HS-27A (cell line): Measurements from ENCODE around the gene CTDSP2.
"Not testable (repeated sequence)": the region's sequence is repeated elsewhere in the genome, so short reads cannot be mapped to it uniquely, and the experiment has no call there.

Source experiments
- DNase-seq: peaks from one replicate; pipeline ENCODE4 v3.0.0-alpha.2; 2012; ENCODE audit warnings: low read depth, missing footprints

CTDSP2 gene

DNA sequence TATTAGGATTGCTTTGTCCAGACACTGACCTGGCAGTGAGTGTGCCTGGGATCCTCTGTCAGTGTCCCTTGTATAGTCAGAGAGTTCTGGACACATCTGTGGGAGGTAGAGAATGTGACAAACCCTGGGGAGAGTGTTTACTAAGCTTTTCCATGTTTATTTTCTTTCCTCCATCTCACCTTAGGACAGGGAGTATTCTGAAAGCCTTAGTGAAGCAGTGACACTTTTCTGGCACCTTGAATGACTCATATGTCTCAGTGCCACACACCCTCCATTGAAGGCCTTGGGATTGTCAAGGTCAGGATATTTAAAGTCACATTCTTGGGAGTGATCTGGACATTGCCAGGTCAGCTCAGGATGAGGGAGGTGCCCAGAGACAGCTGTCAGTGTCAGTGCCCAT is 34.9 kb upstream of the CTDSP2 start:
- no peak for DNase-seq

DNA sequence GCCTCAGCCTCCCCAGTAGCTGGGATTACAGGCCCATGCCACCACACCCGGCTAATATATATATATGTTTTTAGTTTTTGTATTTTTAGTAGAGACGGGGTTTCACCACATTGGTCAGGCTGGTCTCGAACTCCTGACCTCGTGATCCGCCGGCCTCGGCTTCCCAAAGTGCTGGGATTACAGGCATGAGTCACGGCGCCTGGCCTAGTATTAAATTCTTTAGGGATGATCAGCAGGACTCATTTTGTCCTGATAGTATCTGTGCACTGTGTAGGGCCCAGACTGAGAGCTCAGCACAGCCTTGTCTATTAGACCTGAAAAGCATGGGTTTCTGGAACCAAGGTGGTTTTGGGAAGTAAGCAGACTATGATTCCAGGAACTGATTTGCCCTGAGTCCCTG is 34.5 kb upstream of the CTDSP2 start:
- not testable (repeated sequence) for DNase-seq

- no peak for DNase-seq
Measured at GRCh38 chr12:57877876-57878275, 31.3 kb upstream of the CTDSP2 start.

DNA sequence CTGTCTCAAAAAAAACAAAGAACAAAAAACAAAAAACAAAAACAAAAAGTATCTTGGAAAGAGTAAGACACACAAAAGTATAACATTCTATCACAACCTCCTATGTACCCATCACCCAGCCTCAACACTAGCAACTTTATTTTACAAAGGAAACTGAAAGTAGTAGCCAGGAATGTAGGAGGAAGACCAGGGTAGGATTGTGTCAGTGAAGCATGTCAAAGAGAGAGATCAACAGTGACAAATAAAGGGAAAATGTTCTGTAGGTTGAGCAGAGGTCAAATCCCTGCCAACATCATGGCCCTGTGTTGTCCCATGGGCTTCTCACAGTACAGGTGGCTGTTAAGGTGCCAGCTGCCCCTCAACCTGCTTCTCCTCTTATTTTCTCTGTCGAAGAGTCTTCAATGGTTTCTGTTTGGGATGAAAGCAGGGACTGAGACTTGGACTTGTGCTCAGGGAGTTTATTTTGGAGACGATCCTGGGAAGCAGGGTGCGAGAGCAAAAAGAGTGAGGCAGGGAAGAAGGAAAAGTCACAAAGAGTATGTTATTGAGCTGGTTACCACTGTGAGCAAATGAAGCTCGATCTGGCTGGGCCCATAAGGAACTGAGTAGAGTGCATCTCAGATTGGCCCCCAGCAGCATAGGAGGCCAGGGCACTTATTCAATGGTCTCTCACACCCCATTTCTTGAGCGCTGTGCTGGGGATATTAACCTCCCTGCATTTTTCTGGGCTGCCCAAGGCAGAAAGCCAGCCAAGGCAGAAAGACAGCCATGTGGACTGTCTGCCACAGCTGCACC is 29.4 kb upstream of the CTDSP2 start:
- no peak for DNase-seq

GRCh38 chr12:57874166-57875108 is 27.9 kb upstream of the CTDSP2 start:
- DNase-seq, result no peak

- DNase-seq, result no peak
Measured at GRCh38 chr12:57872362-57872761, 25.8 kb upstream of the CTDSP2 start.

DNA sequence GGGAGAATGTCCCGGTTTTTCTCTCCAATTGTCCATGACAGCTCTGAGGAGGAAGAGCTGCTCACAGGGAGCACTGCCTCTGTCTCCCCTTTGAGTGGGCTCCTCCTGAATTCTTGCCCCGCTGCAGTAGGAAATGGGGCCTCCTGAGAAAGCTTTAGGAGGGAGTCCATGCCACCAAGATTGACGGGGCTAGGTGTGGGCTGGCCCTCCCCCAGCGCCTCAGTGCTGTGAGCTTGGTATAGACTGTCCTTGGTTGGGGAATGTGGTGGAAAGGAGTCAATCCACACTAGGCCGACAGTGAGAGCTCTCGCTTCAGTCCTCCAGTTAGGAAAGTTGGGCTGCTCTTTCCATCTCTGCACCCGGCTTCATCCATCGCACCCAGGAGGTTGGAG is 23.4 kb upstream of the CTDSP2 start:
- no peak for DNase-seq

DNA sequence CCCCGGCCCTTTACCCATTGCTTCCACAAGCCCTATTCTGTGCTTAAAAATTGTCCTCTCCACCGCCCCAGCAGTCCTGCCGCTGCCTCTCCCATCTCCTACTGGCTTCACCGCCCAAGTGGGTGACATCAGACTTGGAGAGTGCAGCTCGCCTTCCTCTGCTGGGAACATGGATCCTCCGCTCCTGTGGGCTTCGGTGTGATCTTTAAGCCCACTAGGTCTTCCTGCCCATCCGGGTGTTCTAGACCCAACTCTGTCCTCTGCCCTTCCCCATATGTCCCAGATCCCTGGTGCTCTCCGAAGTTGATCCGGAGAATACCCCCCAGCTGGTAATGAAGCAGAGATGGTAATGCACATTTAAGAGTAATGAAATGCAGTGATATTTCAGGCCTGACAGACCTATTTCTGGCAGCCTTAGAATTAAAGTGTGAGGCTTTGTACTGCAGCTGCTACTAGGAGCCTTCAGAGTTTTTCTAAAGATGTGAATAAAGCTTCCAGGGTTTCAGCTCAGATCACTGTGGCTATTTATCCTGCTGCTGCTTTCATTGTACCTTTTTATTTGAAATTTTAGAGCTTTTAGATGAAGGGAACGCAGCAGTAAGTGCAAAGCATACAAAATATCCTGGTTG is 22.9 kb upstream of the CTDSP2 start:
- no peak for DNase-seq

DNA sequence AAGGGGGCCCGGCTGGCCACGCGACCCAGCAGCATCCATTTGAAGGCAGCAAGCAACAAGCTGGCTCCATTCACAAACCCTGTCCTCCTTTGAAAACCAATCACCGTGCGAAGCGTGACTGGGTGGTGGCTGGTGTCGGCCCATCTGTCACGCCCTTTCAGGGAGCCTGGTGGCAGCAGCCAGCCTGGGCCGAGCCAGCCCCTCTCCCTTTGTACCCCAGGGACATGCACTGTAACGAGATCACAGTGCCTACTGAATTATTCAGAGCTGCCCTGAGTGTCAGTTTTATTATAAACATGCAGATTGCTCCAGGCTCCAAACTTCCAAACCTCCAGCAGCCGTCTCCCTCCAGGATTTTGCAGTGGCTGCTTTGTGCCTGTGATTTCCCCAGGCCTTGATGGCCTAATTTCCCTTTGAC is 22.3 kb upstream of the CTDSP2 start:
- no peak for DNase-seq

DNA sequence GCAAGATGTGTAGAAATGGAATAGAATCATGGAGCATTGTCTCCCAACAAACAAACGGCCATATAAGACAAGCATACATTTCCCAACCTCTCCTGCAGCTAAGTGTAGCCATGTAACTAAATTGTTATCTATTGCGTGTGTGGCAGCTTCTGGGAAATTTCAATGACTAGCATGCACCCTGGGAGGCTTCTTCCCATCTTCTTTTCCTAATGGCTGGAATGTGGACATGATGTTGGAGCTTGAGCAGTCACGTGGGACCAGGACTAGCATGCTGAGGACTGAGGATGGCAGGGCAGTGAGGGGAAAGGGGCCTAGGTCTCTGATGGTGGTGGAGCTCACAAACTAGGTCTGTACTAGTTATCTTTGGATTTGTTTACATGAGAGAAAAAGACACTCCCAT is 21.7 kb upstream of the CTDSP2 start:
- no peak for DNase-seq

DNA sequence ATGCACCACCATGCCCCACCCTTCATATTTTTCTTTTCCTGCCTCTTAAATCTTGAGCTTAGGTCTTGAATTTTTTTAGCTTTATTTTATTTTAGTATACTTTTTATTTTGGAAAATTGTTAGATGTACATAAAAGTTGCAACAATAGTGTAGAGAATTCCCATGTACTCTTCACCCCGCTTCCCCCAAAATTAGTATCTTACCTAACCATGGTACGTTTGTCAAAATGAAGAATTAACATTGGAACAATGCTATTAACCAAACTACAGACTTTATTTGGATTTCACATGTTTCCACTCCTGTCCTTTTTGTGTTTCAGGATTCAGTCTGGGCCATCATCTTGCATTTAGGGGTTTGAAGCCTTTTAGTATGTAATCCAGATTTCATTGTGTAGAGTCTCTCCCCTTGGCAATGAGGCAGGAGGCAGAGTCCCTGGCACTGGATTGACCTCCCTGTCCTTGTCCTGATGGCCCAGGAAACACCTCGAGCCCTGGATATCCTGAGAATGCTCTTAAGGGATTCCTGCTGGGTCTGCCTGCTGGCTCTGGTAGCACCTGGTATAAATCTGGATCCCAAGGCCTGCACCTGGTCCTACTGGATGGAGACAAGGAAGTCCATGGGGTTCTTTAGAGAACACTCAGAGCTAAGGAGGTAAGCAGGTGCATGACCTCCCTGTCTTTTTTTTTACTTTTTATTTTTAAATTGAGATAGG is 19.9 kb upstream of the CTDSP2 start:
- DNase-seq, result no peak

- peak; percentile 69 for DNase-seq
Measured at GRCh38 chr12:57865084-57865751, 18.7 kb upstream of the CTDSP2 start.

DNA sequence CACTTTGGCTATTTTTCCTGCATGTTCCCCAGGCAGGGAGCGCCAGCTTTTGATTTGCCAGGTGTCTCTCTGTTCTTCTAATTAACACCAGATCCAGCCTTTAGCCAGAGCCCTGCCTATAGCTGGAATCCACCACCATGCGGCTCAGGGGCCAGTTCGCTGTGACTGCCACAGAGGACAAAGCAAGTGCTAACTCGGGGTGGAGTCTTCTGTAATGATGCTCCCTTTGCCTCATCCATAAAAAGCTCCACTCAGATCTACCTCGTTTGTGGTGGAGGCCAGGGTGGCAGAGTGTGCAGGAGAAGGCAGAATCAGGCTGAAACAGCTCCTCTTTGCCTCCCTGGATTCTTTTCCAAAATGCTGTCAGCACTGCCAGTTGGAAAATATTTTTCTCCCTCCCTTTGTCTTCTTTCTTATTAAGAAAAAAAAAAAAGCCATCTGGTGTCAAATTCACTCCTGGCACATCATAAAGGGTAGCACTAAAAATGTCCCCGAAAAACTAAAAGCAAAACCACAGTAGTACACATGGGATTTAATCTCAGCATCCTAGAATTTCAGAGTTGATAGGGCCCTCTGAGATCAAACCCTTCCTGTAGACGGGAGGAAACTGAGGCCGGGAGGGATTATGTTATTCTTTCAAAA is 18.0 kb upstream of the CTDSP2 start:
- peak; percentile 22 for DNase-seq

- DNase-seq, result no peak
Measured at GRCh38 chr12:57863676-57864075, 17.1 kb upstream of the CTDSP2 start.

DNA sequence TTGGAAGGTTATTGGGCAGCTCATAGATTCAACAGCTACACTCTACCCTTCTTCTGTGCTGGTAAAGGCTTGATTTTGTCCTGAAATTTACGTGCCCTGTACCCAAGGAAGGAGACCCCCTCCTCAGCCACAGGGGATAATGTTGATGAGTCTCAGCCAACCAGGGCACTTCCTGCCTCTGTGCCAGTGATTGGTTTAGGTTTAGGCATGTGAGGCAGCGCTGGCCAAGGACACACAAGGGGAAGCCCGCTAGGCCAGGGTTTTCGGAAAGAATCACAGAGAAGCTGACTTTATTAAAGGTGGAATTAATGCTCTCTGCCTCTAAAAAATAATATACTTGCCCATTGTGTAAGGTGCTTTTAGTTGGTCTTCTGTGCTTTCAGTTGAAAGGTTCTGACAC is 15.4 kb upstream of the CTDSP2 start:
- DNase-seq, result no peak

DNA sequence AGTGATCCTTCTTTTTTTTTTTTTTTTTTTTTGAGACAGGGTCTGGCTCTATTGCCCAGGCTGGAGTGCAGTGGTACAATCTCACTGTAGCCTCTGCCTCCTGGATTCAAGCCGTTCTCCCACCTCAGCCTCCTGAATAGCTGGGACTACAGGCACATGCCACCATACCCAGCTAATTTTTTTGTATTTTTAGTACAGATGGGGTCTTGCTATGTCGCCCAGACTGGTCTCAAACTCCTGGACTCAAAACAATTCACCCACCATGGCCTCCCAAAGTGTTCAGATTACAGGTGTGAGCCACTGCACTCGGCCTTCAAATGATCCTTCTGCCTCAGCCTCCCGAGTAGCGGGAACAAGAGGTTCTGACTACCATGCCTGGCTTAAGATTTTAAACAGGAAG is 14.4 kb upstream of the CTDSP2 start:
- DNase-seq, result not testable (repeated sequence)

DNA sequence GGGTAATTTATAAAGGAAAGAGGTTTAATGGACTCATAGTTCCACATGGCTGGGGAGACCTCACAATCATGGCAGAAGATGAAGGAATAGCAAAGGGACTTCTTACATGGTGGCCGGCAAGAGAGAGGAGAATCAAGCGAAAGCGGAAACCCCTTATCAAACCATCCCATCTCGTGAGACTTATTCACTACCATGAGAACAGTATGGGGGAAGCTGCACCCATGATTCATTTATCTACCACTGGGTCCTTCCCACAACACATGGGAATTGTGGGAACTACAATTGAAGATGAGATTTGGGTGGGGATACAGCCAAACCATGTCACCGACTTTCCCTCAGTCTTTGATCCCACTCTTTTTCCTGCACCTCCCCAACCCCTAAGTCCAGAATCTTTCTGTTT is 12.6 kb upstream of the CTDSP2 start:
- no peak for DNase-seq

DNA sequence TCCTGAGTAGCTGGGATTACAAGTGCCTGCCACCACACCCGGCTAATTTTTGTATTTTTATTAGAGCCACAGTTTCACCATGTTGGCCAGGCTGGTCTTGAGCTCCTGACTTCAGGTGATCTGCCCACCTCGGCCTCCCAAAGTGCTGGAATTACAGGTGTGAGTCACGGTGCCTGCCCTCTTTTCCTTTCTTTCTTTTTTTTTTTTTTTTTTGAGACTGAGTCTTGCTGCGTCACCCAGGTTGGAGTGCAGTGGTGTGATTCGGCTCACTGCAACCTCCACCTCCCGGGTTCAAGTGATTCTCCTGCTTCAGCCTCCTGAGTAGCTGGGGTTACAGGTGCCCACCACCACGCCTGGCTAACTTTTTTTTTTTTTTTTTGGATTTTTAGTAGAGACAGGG is 11.6 kb upstream of the CTDSP2 start:
- not testable (repeated sequence) for DNase-seq

DNA sequence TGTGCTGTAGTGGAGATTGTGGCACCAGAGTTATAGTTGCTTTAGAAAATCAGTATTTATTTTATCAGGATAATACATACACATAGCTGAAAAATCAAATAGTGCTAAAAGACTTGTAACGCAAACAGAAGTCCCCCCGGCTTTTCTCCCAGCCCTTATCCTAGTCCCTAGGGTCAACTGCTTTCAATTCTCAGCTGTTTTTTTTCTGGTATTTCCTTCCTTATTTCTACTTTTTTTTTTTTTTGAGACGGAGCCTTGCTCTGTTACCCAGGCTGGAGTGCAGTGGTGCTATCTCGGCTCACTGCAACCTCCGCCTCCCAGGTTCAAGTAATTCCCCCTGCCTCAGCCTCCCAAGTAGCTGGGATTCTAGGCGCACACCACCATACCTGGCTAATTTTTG is 8.4 kb upstream of the CTDSP2 start:
- no peak for DNase-seq

DNA sequence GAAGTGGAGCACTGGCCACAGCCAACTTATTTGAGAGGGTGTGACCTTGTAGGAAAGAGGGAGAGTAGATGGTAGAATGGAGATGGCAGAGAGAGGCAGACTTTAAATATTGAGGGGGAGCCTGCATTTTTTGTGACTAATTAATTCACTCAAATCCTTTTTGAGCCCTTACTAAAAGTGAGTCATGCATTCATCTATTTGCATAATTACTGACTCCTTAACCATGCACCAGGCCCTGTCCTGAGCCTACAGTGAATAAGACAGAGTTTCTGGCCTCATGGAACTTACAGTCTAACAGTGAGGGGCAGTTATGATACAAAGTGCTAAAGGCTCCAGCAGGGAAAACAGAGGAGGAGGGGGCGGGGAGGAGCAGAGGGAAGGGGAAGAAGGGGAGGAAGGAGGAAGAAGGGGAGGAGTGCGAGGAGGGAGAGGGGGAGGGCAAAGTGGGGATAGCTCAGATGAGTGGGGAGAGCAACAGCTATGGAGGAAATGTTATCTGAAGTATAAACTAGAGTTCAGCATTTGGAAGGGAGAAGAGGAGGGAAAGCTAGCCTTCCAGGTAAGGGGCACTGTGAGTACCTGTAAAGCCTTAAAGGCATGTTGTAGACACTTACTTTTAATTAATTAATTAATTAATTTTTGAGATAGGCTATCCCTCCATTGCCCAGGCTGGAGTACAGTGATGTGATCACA is 7.5 kb upstream of the CTDSP2 start:
- DNase-seq, result no peak
